ENCODE data around the gene MBTPS2. TPM values are rescaled to one million over a fixed set of nuclear protein-coding genes. Genes with fewer than 3 reads are reported as not detected.
"Not testable (repeated sequence)": the region's sequence is repeated elsewhere in the genome, so short reads cannot be mapped to it uniquely, and the experiment has no call there.

The MBTPS2 gene
- total RNA-seq, 1 donor, result 2.7 TPM

- no peak for DNase-seq (ENCODE audit: low read depth in 2 of 3, low spot score in 2 of 3)
These were observed 16.6 kb downstream of the MBTPS2 start, which contains the start of gene YY2 for GRCh38 chrX:21855937-21856415. Gene YY2 (plus strand): TSS chrX:21855987. CDS start chrX:21856485, 498 bp downstream.

- no peak for DNase-seq (ENCODE audit: low read depth in 2 of 3, low spot score in 2 of 3)
These were observed 17.1 kb downstream of the MBTPS2 start for GRCh38 chrX:21856504-21856903.

- DNase-seq (ENCODE audit: low read depth in 2 of 3, low spot score in 2 of 3), result no peak
These were observed 23.8 kb downstream of the MBTPS2 start for GRCh38 chrX:21863241-21863640.

GRCh38 chrX:21865436-21865835, 26.0 kb downstream of the MBTPS2 start:
- DNase-seq (ENCODE audit: low read depth in 2 of 3, low spot score in 2 of 3), result no peak

GRCh38 chrX:21870494-21870893, 31.1 kb downstream of the MBTPS2 start:
- DNase-seq (ENCODE audit: low read depth in 2 of 3, low spot score in 2 of 3), result no peak

GRCh38 chrX:21873063-21873775, 33.8 kb downstream of the MBTPS2 start:
- no peak for DNase-seq (ENCODE audit: low read depth in 2 of 3, low spot score in 2 of 3)

- not testable (repeated sequence) for DNase-seq (ENCODE audit: low read depth in 2 of 3, low spot score in 2 of 3)
These were observed 34.8 kb downstream of the MBTPS2 start for GRCh38 chrX:21874182-21874581.

- DNase-seq (ENCODE audit: low read depth in 2 of 3, low spot score in 2 of 3), result no peak
These were observed 35.6 kb downstream of the MBTPS2 start for GRCh38 chrX:21875013-21875412.

GRCh38 chrX:21881881-21882574, 42.6 kb downstream of the MBTPS2 start:
- no peak for DNase-seq (ENCODE audit: low read depth in 2 of 3, low spot score in 2 of 3)

- no peak for DNase-seq (ENCODE audit: low read depth in 2 of 3, low spot score in 2 of 3)
These were observed 43.8 kb downstream of the MBTPS2 start for GRCh38 chrX:21883258-21883657.

- DNase-seq (ENCODE audit: low read depth in 2 of 3, low spot score in 2 of 3), result no peak
These were observed 46.2 kb downstream of the MBTPS2 start for GRCh38 chrX:21885568-21885967.

- DNase-seq (ENCODE audit: low read depth in 2 of 3, low spot score in 2 of 3), result no peak
These were observed 65.9 kb downstream of the MBTPS2 start for GRCh38 chrX:21905313-21905712.

GRCh38 chrX:21905953-21906352, 66.5 kb downstream of the MBTPS2 start:
- no peak for DNase-seq (ENCODE audit: low read depth in 2 of 3, low spot score in 2 of 3)

GRCh38 chrX:21907260-21907659, 67.8 kb downstream of the MBTPS2 start:
- DNase-seq (ENCODE audit: low read depth in 2 of 3, low spot score in 2 of 3), result no peak

GRCh38 chrX:21911481-21911880, 72.1 kb downstream of the MBTPS2 start:
- no peak for DNase-seq (ENCODE audit: low read depth in 2 of 3, low spot score in 2 of 3)

- DNase-seq (ENCODE audit: low read depth in 2 of 3, low spot score in 2 of 3), result no peak
These were observed 72.8 kb downstream of the MBTPS2 start for GRCh38 chrX:21912220-21912619.

GRCh38 chrX:21912989-21913388, 73.6 kb downstream of the MBTPS2 start:
- DNase-seq (ENCODE audit: low read depth in 2 of 3, low spot score in 2 of 3), result no peak

GRCh38 chrX:21926116-21926515, 86.7 kb downstream of the MBTPS2 start:
- peak in 1 of 3 donors; percentile 12 for DNase-seq (ENCODE audit: low read depth in 2 of 3, low spot score in 2 of 3)

GRCh38 chrX:21926527-21927278, 87.3 kb downstream of the MBTPS2 start:
- DNase-seq (ENCODE audit: low read depth in 2 of 3, low spot score in 2 of 3), result no peak

- no peak for DNase-seq (ENCODE audit: low read depth in 2 of 3, low spot score in 2 of 3)
These were observed 89.8 kb downstream of the MBTPS2 start for GRCh38 chrX:21929209-21929608.

- no peak for DNase-seq (ENCODE audit: low read depth in 2 of 3, low spot score in 2 of 3)
These were observed 91.6 kb downstream of the MBTPS2 start for GRCh38 chrX:21930986-21931385.
